Glutamatergic neuron (in vitro differentiated cells): ENCODE results near the gene ZBTB1. TPM values are rescaled to one million over a fixed set of nuclear protein-coding genes. Genes with fewer than 3 reads are reported as not detected.
A peak's percentile ranks its signal among the peaks of the same experiment; 100 is the strongest.

ENCODE experiments used
- DNase-seq: peaks from one replicate; pipeline ENCODE4 v3.0.0; 2022
- H3K27ac Mint-ChIP-seq: one replicate; pipeline ENCODE4 v1.8.0; 2020; ENCODE audit warnings: mild to moderate bottlenecking, mixed read lengths, inconsistent platforms; ENCODE audit not compliant: unreplicated experiment
- H3K27me3 Mint-ChIP-seq: one replicate; pipeline ENCODE4 v1.8.0; 2020; ENCODE audit warnings: mild to moderate bottlenecking, moderate library complexity, mixed read lengths, inconsistent platforms; ENCODE audit not compliant: unreplicated experiment
- H3K36me3 Mint-ChIP-seq: one replicate; pipeline ENCODE4 v1.8.0; 2020; ENCODE audit warnings: mild to moderate bottlenecking, mixed read lengths, inconsistent platforms; ENCODE audit not compliant: unreplicated experiment
- H3K4me1 Mint-ChIP-seq: one replicate; pipeline ENCODE4 v1.8.0; 2020; ENCODE audit warnings: mild to moderate bottlenecking, low read depth, mixed read lengths, inconsistent platforms; ENCODE audit not compliant: unreplicated experiment
- H3K4me3 Mint-ChIP-seq: one replicate; pipeline ENCODE4 v1.8.0; 2020; ENCODE audit warnings: mild to moderate bottlenecking, mixed read lengths, inconsistent platforms; ENCODE audit not compliant: unreplicated experiment
- H3K9me3 Mint-ChIP-seq: one replicate; pipeline ENCODE4 v1.8.0; 2020; ENCODE audit warnings: mild to moderate bottlenecking, moderate library complexity, mixed read lengths, inconsistent platforms; ENCODE audit not compliant: unreplicated experiment
- CTCF ChIP-seq: fragments of 200-600 bp; sonication (generic); IDR thresholded peaks from one replicate; pipeline ENCODE4 v1.5.0; 2021; ENCODE audit not compliant: partially characterized antibody, unreplicated experiment
- long read RNA-seq: library from polyadenylated mRNA; unstranded; transcript quantifications from one replicate; pipeline ENCODE4 v2.0.0, GENCODE V29; 2020; ENCODE audit not compliant: unreplicated experiment
- total RNA-seq: library from RNA; stranded (reverse); fragmentation: NEBNext Ultra II Directional; extraction: Animal tissue kit (Norgen Biotek cat#: 25700); gene quantifications from one replicate; pipeline ENCODE4 v1.2.1, GENCODE V29; 2021; ENCODE audit not compliant: unreplicated experiment

ZBTB1 gene
- total RNA-seq = 16.6 TPM
- long read RNA-seq, partial matches to known transcripts = 0 of 1 reads
- long read RNA-seq, other reads (novel, unspliced or antisense) = 1 of 1 reads

GRCh38 chr14:64504310-64504896, at the start of gene ZBTB1:
Gene ZBTB1, plus strand, starts transcription at chr14:64504770. Its CDS starts 16,735 bp downstream, at chr14:64521505.
- H3K4me1 Mint-ChIP-seq = peaks cover 30% of the 10 kb centered on the region
- peak within 1 kb of the TSS; percentile 94 for H3K4me3 Mint-ChIP-seq
- H3K27me3 Mint-ChIP-seq = peaks cover 13% of the 10 kb centered on the region

GRCh38 chr14:64459405-64460136, 45.0 kb upstream of the ZBTB1 start:
- H3K27ac Mint-ChIP-seq = no peak overlapping the region
- no peak for TF ChIP-seq CTCF
- H3K9me3 Mint-ChIP-seq = no peaks in the 10 kb centered on the region
- no peak overlapping the region for H3K4me3 Mint-ChIP-seq
- no peaks in the 10 kb centered on the region for H3K27me3 Mint-ChIP-seq
- DNase-seq = no peak
- no peaks in the 10 kb centered on the region for H3K36me3 Mint-ChIP-seq
- H3K4me1 Mint-ChIP-seq = peaks cover 10% of the 10 kb centered on the region

More at GRCh38 chr14:64504310-64504896, at the start of gene ZBTB1:
- Mint-ChIP-seq H3K9me3 (peaks cover 14% of the 10 kb centered on the region), H3K36me3 (no peaks in the 10 kb centered on the region), H3K27ac (peak within 1 kb of the TSS; percentile 97)
- TF ChIP-seq CTCF = no peak
- peak; percentile 85 for DNase-seq

- Mint-ChIP-seq H3K9me3 (peaks cover 2% of the 10 kb centered on the region), H3K4me1 (peaks cover 6% of the 10 kb centered on the region), H3K4me3 (no peak overlapping the region), H3K27ac (no peak overlapping the region), H3K27me3 (peaks cover 5% of the 10 kb centered on the region), H3K36me3 (no peaks in the 10 kb centered on the region)
- TF ChIP-seq CTCF = no peak
- no peak for DNase-seq
These were observed 43.3 kb upstream of the ZBTB1 start for GRCh38 chr14:64461221-64461620.

GRCh38 chr14:64463195-64463594, 41.4 kb upstream of the ZBTB1 start:
- Mint-ChIP-seq H3K9me3 (peaks cover 2% of the 10 kb centered on the region), H3K36me3 (no peaks in the 10 kb centered on the region), H3K27me3 (peaks cover 6% of the 10 kb centered on the region), H3K4me1 (peaks cover 6% of the 10 kb centered on the region), H3K4me3 (no peak overlapping the region), H3K27ac (no peak overlapping the region)
- DNase-seq = no peak
- TF ChIP-seq CTCF = no peak

- H3K27me3 Mint-ChIP-seq = peaks cover 6% of the 10 kb centered on the region
- TF ChIP-seq CTCF = no peak
- H3K36me3 Mint-ChIP-seq = no peaks in the 10 kb centered on the region
- no peak overlapping the region for H3K4me3 Mint-ChIP-seq
- DNase-seq = no peak
- peaks cover 2% of the 10 kb centered on the region for H3K9me3 Mint-ChIP-seq
- H3K4me1 Mint-ChIP-seq = peaks cover 2% of the 10 kb centered on the region
- H3K27ac Mint-ChIP-seq = no peak overlapping the region
These were observed 40.7 kb upstream of the ZBTB1 start for GRCh38 chr14:64463873-64464272.
